Fibroblast of mammary gland (primary cell): ENCODE measurements around the gene CDIPT.
"Not testable (repeated sequence)": the region's sequence is repeated elsewhere in the genome, so short reads cannot be mapped to it uniquely, and the experiment has no call there.

Source experiments
- DNase-seq: peaks from one replicate; pipeline ENCODE4 v3.0.0-alpha.2; 2010; ENCODE audit warnings: low read depth
- H3K4me3 ChIP-seq: 2 replicates; pipeline ENCODE4 v1.5.1; 2011; ENCODE audit warnings: low read depth, mild to moderate bottlenecking, low read length, moderate library complexity; ENCODE audit not compliant: control insufficient read depth
- TF ChIP-seq, protein P1 (sequence below): conservative IDR thresholded peaks from 2 replicates; pipeline ENCODE4 v1.5.1; 2011; ENCODE audit warnings: low read depth, low read length, inconsistent platforms; ENCODE audit not compliant: control insufficient read depth, insufficient read depth

Gene CDIPT

DNA sequence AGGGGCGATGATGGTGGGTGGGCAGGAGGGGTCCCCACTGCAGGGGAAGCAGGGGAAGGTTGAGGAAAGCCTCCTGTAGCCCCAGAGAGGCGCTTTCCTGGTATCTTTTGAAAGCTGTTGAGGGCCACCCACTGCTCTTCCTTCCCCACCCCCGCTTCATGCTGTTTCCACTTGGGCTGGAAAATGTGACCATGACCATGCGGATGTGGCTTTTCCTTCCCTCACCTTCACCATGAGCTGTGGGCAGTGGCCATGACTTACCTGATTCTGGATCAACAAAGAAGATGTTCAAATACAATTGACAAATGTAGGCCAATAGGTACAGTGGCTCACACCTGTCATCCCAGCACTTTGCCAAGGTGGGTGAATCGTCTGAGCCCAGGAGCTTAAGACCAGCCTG is 28.9 kb downstream of the CDIPT start:
- DNase-seq: no peak
- no peak overlapping the region for H3K4me3 ChIP-seq
- TF ChIP-seq, protein P1, sequence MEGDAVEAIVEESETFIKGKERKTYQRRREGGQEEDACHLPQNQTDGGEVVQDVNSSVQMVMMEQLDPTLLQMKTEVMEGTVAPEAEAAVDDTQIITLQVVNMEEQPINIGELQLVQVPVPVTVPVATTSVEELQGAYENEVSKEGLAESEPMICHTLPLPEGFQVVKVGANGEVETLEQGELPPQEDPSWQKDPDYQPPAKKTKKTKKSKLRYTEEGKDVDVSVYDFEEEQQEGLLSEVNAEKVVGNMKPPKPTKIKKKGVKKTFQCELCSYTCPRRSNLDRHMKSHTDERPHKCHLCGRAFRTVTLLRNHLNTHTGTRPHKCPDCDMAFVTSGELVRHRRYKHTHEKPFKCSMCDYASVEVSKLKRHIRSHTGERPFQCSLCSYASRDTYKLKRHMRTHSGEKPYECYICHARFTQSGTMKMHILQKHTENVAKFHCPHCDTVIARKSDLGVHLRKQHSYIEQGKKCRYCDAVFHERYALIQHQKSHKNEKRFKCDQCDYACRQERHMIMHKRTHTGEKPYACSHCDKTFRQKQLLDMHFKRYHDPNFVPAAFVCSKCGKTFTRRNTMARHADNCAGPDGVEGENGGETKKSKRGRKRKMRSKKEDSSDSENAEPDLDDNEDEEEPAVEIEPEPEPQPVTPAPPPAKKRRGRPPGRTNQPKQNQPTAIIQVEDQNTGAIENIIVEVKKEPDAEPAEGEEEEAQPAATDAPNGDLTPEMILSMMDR: no peak

DNA sequence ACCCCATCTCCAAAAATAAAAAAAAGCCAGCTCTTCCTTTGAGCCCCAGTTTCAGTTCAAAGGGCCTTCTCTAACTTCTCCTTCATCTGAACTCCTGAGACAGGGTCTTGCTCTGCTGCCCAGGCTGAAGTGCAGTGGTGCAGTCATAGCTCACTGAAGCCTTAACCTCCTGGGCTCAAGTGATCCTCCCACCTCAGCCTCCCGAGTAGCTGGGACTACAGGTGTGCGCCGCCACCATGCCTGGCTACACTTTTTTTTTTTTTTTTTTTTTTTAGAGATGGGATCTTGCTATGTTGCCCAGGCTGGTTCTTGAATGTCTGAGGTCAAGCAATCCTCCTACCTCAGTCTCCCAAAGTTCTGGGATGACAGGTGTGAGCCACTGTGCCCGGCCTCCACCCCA is 29.8 kb downstream of the CDIPT start:
- not testable (repeated sequence) for H3K4me3 ChIP-seq, DNase-seq

DNA sequence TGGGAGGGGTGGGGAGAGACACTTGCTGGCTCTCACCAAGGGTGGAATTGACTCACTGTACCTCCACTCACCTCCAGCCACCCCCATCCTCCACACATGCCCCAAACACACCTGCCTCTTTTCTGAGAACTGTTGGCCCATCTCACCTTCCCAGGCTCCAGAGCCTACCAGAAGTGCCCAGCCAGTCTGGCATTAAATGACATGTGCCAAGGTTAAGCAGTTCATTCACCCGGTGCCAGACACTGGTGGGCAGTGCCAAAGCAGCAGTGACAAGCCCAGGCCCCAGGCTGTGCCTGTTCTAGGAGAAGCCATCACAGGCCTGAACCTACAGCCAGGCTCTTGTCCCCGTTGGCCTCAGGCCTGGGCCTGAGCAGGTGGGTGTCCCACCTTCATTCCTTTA is 31.5 kb downstream of the CDIPT start:
- TF ChIP-seq, protein P1: no peak
- no peak overlapping the region for H3K4me3 ChIP-seq
- DNase-seq: no peak

DNA sequence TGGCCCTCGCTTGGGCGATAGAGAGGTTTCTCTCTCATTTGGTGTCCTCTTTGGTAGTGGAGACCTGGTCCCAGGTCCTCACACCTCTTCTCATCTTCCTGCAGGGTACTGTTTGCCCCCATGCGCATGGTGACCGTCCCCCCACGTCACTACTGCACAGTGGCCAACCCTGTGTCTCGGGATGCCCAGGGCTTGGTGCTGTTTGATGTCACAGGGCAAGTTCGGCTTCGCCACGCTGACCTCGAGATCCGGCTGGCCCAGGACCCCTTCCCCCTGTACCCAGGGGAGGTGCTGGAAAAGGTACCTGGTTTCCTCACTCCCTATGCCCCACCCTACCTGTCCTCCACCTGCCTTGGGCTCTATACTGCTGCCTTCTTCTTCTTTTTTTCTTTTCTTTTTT is 32.3 kb downstream of the CDIPT start:
- no peak overlapping the region for H3K4me3 ChIP-seq
- TF ChIP-seq, protein P1: no peak
- DNase-seq: no peak

DNA sequence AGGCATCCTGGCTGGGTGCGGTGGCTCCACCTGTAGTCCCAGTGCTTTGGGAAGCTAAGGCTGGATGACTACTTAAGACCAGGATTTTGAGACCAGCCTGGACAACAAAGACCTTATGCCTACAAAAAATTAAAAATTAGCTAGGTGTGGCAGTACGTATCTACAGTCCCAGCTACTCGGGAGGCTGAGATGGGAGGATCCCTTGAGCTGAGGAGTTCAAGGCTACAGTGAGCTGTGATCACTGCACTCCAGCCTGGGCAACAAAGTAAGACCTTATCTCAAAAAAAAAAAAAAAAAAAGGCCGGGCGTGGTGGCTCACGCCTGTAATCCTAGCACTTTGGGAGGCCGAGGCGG is 36.7 kb downstream of the CDIPT start:
- DNase-seq: no peak
- H3K4me3 ChIP-seq: no peak overlapping the region
- TF ChIP-seq, protein P1: no peak

DNA sequence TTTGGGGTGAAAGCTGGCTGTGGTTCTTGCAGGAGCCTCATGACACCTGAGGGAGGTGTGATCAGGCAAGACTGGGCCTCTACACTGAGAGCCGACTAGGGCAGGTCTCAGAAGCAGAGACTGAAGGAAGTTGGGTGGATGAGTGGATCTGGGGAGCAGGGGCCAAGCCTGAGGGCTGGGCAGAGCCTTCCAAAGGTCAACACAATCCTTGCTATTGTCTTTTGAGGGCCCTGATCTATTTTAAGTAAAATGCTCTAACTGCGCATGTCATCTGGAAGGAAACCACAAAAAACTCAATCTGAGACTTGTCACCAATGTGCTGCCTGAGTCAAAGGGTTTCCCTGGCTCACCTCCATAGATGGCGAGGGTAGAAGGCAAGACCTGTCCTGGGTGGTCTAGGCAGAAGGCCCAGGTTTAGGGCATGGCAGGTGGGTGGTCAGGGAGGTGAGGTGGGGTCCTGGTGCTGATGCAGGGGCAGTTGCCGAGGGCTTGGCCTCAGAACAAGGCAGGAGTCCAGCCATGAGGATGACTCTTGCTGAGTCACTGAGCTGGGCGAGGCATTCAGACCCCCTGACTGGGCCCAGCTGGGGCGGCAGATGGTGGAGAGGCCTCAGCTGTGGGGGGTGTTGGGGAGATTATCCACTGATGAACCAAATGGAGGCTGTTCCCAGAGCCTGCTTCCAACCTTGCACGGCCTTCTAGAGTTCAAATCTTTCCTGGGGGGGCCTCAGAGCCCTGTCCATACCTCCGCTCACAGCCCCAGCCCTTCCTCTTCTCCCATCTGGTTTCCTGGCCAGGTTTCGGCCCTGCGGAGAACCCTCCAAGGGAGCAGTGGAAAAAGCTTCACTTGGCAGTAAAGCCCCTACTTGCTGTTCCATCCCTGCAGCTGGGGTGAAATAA is 37.6 kb downstream of the CDIPT start:
- TF ChIP-seq, protein P1: no peak
- H3K4me3 ChIP-seq: peak overlapping the region; percentile 28
- peak; percentile 93 for DNase-seq

DNA sequence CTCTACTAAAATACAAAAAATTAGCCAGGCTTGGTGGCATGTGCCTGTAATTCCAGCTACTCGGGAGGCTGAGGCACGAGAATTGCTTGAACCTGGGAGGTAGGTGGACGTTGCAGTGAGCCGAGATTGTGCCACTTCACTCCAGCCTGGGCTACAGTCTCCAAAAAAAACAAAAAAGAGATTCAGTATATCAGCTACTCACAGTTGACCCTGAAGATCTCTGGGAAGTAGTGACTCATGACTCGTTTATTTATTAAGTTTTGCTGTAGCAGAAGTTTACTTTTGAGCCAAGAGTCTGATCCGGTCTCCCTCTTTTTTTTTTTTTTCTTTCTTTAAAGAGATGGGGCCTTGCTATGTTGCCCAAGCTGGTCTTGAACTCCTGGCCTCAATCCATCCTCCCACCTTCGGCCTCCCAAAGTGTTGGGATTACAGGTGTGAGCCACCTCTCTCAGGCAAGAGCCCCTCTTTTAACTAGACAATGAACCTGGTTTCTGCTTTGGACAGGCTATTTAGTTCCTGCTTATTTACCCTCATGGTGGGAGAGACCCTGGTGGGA is 38.4 kb downstream of the CDIPT start:
- TF ChIP-seq, protein P1: no peak
- peak; percentile 89 for DNase-seq
- peak overlapping the region; percentile 3 for H3K4me3 ChIP-seq
